CD4-positive, CD25-positive, alpha-beta regulatory T cell (primary cell): Measurements from ENCODE around the gene SDHA. TPM values are rescaled to one million over a fixed set of nuclear protein-coding genes. Genes with fewer than 3 reads are reported as not detected.
"Not testable (repeated sequence)": the region's sequence is repeated elsewhere in the genome, so short reads cannot be mapped to it uniquely, and the experiment has no call there.

Experiments used
- ATAC-seq, 2 donors: fragments of 150-1000 bp; cut with Tn5 transposase; one replicate each; pipeline ENCODE4 v1.10.0; 2021; ENCODE audit warnings: low read depth in 2 of 2, moderate number of reproducible peaks in 2 of 2, moderate library complexity in 1 of 2
- DNase-seq, 3 donors: peaks; one replicate each; pipeline versions ENCODE4 v3.0.0 to v3.0.0-alpha.2; 2012 to 2022; ENCODE audit warnings: mixed read lengths in 1 of 3
- H3K27ac ChIP-seq: one replicate; pipeline ENCODE4 v1.7.0; 2013; ENCODE audit warnings: mild to moderate bottlenecking, low read length; ENCODE audit not compliant: insufficient read depth, poor library complexity, severe bottlenecking
- H3K27me3 ChIP-seq: one replicate; pipeline ENCODE4 v1.7.0; 2013; ENCODE audit warnings: low read length; ENCODE audit not compliant: control insufficient read depth, insufficient read depth
- H3K36me3 ChIP-seq: one replicate; pipeline ENCODE4 v1.7.0; 2013; ENCODE audit warnings: mild to moderate bottlenecking, low read length, moderate library complexity; ENCODE audit not compliant: control insufficient read depth, insufficient read depth
- H3K4me1 ChIP-seq: 2 replicates; pipeline ENCODE4 v1.7.0; 2013; ENCODE audit warnings: mild to moderate bottlenecking, low read length; ENCODE audit not compliant: insufficient read depth, control insufficient read depth, poor library complexity, severe bottlenecking
- H3K4me3 ChIP-seq: one replicate; pipeline ENCODE4 v1.7.0; 2013; ENCODE audit warnings: low read depth, mild to moderate bottlenecking, low read length, moderate library complexity
- H3K9me3 ChIP-seq, 2 experiments: 1 replicate in 1 of 2; 2 replicates in 1 of 2; pipeline ENCODE4 v1.7.0; 2013; ENCODE audit warnings: low read length in 2 of 2, mild to moderate bottlenecking in 1 of 2, moderate library complexity in 1 of 2; ENCODE audit not compliant: control insufficient read depth in 2 of 2
- H3K27ac Mint-ChIP-seq, 3 donors: one replicate each; pipeline ENCODE4 v1.8.0; 2020 to 2022; ENCODE audit warnings: mild to moderate bottlenecking in 3 of 3, mixed read lengths in 3 of 3, moderate library complexity in 2 of 3
- H3K27me3 Mint-ChIP-seq: one replicate; pipeline ENCODE4 v1.8.0; 2022; ENCODE audit warnings: mild to moderate bottlenecking, mixed read lengths
- H3K36me3 Mint-ChIP-seq: one replicate; pipeline ENCODE4 v1.8.0; 2020; ENCODE audit warnings: mixed read lengths
- H3K4me1 Mint-ChIP-seq, 4 donors: one replicate each; pipeline ENCODE4 v1.8.0; 2020 to 2022; ENCODE audit warnings: mixed read lengths in 4 of 4, mild to moderate bottlenecking in 1 of 4
- H3K4me3 Mint-ChIP-seq, 4 donors: one replicate each; pipeline ENCODE4 v1.8.0; 2020 to 2022; ENCODE audit warnings: mild to moderate bottlenecking in 4 of 4, mixed read lengths in 4 of 4, moderate library complexity in 3 of 4
- H3K9me3 Mint-ChIP-seq, 7 donors: one replicate each; pipeline ENCODE4 v1.8.0; 2020 to 2022; ENCODE audit warnings: mixed read lengths in 7 of 7, mild to moderate bottlenecking in 3 of 7, moderate library complexity in 2 of 7
- polyA plus RNA-seq, 4 donors: library from polyadenylated mRNA; unstranded; fragments of 300-500 nt; fragmentation: Illumina TruSeq; gene quantifications; one replicate each; pipeline ENCODE4 v1.2.3, GENCODE V29; 2021
- total RNA-seq: library from RNA; stranded (reverse); gene quantifications from one replicate; pipeline ENCODE4 v1.2.3, GENCODE V29; 2022

The SDHA gene
- total and polyA plus RNA-seq, 5 donors from 2014 or later = 211 to 290 (median 235) TPM

GRCh38 chr5:263275-263974 lies 45.3 kb downstream of the SDHA start:
- ATAC-seq, H3K9me3 Mint-ChIP-seq, H3K27me3 Mint-ChIP-seq, DNase-seq, H3K4me1 ChIP-seq, H3K4me3 ChIP-seq, H3K4me1 Mint-ChIP-seq, H3K9me3 ChIP-seq, H3K27me3 ChIP-seq, H3K27ac ChIP-seq, H3K4me3 Mint-ChIP-seq: not testable (repeated sequence)
- H3K27ac Mint-ChIP-seq = peak overlapping the region in 2 of 3 donors; percentile 26 to 56
- peaks cover 17% of the 10 kb centered on the region for H3K36me3 Mint-ChIP-seq
- H3K36me3 ChIP-seq = peaks cover 20% of the 10 kb centered on the region

GRCh38 chr5:264338-264737 lies 46.2 kb downstream of the SDHA start:
- no peaks in the 10 kb centered on the region for H3K4me1 ChIP-seq
- no peaks in the 10 kb centered on the region for H3K9me3 Mint-ChIP-seq
- no peak overlapping the region for H3K4me3 ChIP-seq
- H3K4me3 Mint-ChIP-seq = no peak overlapping the region
- no peaks in the 10 kb centered on the region for H3K9me3 ChIP-seq
- peak overlapping the region in 2 of 3 donors; percentile 42 to 60 for H3K27ac Mint-ChIP-seq
- H3K36me3 Mint-ChIP-seq = peaks cover 15% of the 10 kb centered on the region
- ATAC-seq (no peak), DNase-seq (no peak)
- peaks cover 20% of the 10 kb centered on the region for H3K36me3 ChIP-seq
- peaks cover 0 to 3% (median 0%) of the 10 kb centered on the region in 4 donors for H3K4me1 Mint-ChIP-seq
- no peaks in the 10 kb centered on the region for H3K27me3 Mint-ChIP-seq
- no peak overlapping the region for H3K27ac ChIP-seq
- H3K27me3 ChIP-seq = no peaks in the 10 kb centered on the region

GRCh38 chr5:266311-267026 lies 48.3 kb downstream of the SDHA start:
- not testable (repeated sequence) for H3K27ac ChIP-seq, H3K4me3 ChIP-seq, H3K9me3 Mint-ChIP-seq, DNase-seq, H3K9me3 ChIP-seq, H3K27me3 Mint-ChIP-seq, H3K4me3 Mint-ChIP-seq, H3K4me1 ChIP-seq, ATAC-seq, H3K27me3 ChIP-seq
- peaks cover 20% of the 10 kb centered on the region for H3K36me3 ChIP-seq
- Mint-ChIP-seq H3K36me3 (peaks cover 15% of the 10 kb centered on the region), H3K4me1 (peaks cover 3 to 12% (median 6%) of the 10 kb centered on the region in 4 donors), H3K27ac (peak overlapping the region in 1 of 3 donors; percentile 19)

- H3K4me1 Mint-ChIP-seq = peaks cover 4 to 20% (median 10%) of the 10 kb centered on the region in 4 donors
- H3K9me3 Mint-ChIP-seq = peaks cover 0 to 2% (median 0%) of the 10 kb centered on the region in 7 donors
- ATAC-seq (no peak), DNase-seq (no peak)
- peak overlapping the region in 2 of 3 donors; percentile 6 to 19 for H3K27ac Mint-ChIP-seq
- peaks cover 20% of the 10 kb centered on the region for H3K36me3 ChIP-seq
- H3K9me3 ChIP-seq = no peaks in the 10 kb centered on the region
- H3K36me3 Mint-ChIP-seq = peaks cover 10% of the 10 kb centered on the region
- no peaks in the 10 kb centered on the region for H3K27me3 ChIP-seq
- H3K4me3 Mint-ChIP-seq = peak overlapping the region in 3 of 4 donors; percentile 5 to 73 (median 60)
- H3K27ac ChIP-seq = no peak overlapping the region
- H3K4me1 ChIP-seq = peaks cover 4% of the 10 kb centered on the region
- no peak overlapping the region for H3K4me3 ChIP-seq
- H3K27me3 Mint-ChIP-seq = no peaks in the 10 kb centered on the region
These were observed 49.6 kb downstream of the SDHA start for GRCh38 chr5:267716-268115.

GRCh38 chr5:270340-270739 lies 52.2 kb downstream of the SDHA start:
- peak overlapping the region; percentile 89 to 96 (median 92) for H3K27ac Mint-ChIP-seq
- no peak overlapping the region for H3K27ac ChIP-seq
- peak overlapping the region; percentile 90 to 97 (median 90) for H3K4me3 Mint-ChIP-seq
- H3K9me3 ChIP-seq = no peaks in the 10 kb centered on the region
- peaks cover 13 to 46% (median 30%) of the 10 kb centered on the region in 4 donors for H3K4me1 Mint-ChIP-seq
- H3K9me3 Mint-ChIP-seq = peaks cover 0 to 2% (median 0%) of the 10 kb centered on the region in 7 donors
- no peak overlapping the region for H3K4me3 ChIP-seq
- H3K4me1 ChIP-seq = peaks cover 19% of the 10 kb centered on the region
- peaks cover 15% of the 10 kb centered on the region for H3K36me3 ChIP-seq
- DNase-seq (no peak), ATAC-seq (no peak)
- H3K27me3 ChIP-seq = no peaks in the 10 kb centered on the region
- peaks cover 9% of the 10 kb centered on the region for H3K36me3 Mint-ChIP-seq
- no peaks in the 10 kb centered on the region for H3K27me3 Mint-ChIP-seq

- ATAC-seq = peak in 1 of 2 donors; percentile 2
- H3K4me1 ChIP-seq = peaks cover 19% of the 10 kb centered on the region
- peak overlapping the region; percentile 83 for H3K27ac ChIP-seq
- H3K4me3 ChIP-seq = peak overlapping the region; percentile 37
- Mint-ChIP-seq H3K4me1 (peaks cover 13 to 53% (median 34%) of the 10 kb centered on the region in 4 donors), H3K4me3 (peak overlapping the region; percentile 90 to 97 (median 90)), H3K27ac (peak overlapping the region in 2 of 3 donors; percentile 83 to 90)
- H3K27me3 ChIP-seq, H3K9me3 Mint-ChIP-seq, DNase-seq, H3K27me3 Mint-ChIP-seq, H3K36me3 Mint-ChIP-seq, H3K9me3 ChIP-seq: not testable (repeated sequence)
- peaks cover 18% of the 10 kb centered on the region for H3K36me3 ChIP-seq
These were observed 53.7 kb downstream of the SDHA start for GRCh38 chr5:271828-272167.

GRCh38 chr5:273091-273490 lies 55.0 kb downstream of the SDHA start:
- not testable (repeated sequence) for H3K27me3 Mint-ChIP-seq, H3K9me3 ChIP-seq, DNase-seq, H3K27ac ChIP-seq, H3K27me3 ChIP-seq, H3K36me3 Mint-ChIP-seq, H3K9me3 Mint-ChIP-seq, ATAC-seq, H3K4me3 ChIP-seq
- Histone ChIP-seq H3K36me3 (peaks cover 22% of the 10 kb centered on the region), H3K4me1 (peaks cover 19% of the 10 kb centered on the region)
- Mint-ChIP-seq H3K4me3 (peak overlapping the region; percentile 82 to 91 (median 87)), H3K4me1 (peaks cover 13 to 53% (median 32%) of the 10 kb centered on the region in 4 donors), H3K27ac (peak overlapping the region; percentile 40 to 90 (median 75))
